Psoas muscle (tissue), 8 donors: Measurements from ENCODE around the gene LHFPL4. TPM values are rescaled to one million over a fixed set of nuclear protein-coding genes. Genes with fewer than 3 reads are reported as not detected.
"Not testable (repeated sequence)": the region's sequence is repeated elsewhere in the genome, so short reads cannot be mapped to it uniquely, and the experiment has no call there.

Experiments
- ATAC-seq, 4 donors: fragments of 200-7000 bp; cut with Tn5 transposase; one replicate each; pipeline ENCODE4 v1.9.1; 2020; ENCODE audit warnings: moderate library complexity in 3 of 4, mild to moderate bottlenecking in 2 of 4
- DNase-seq, 2 donors: peaks; one replicate each; pipeline ENCODE4 v3.0.0-alpha.2; 2020
- H3K27ac ChIP-seq: fragments of 200-600 bp; one replicate; pipeline ENCODE4 v1.8.0; 2022
- H3K27me3 ChIP-seq, 3 donors: fragments of 200-600 bp in 1 of 3; one replicate each; pipeline versions ENCODE4 v1.6.1 to v1.8.0; 2013 to 2022; ENCODE audit warnings: low read length in 2 of 3, mild to moderate bottlenecking in 2 of 3, moderate library complexity in 1 of 3; ENCODE audit not compliant: insufficient read depth in 3 of 3
- H3K36me3 ChIP-seq, 2 donors: fragments of 200-600 bp in 1 of 2; one replicate each; pipeline versions ENCODE4 v1.6.1 to v1.8.0; 2013 to 2022; ENCODE audit warnings: low read depth in 1 of 2, mild to moderate bottlenecking in 1 of 2, moderate library complexity in 1 of 2; ENCODE audit not compliant: insufficient read depth in 1 of 2
- H3K4me1 ChIP-seq: fragments of 200-600 bp; one replicate; pipeline ENCODE4 v1.8.0; 2022
- H3K4me3 ChIP-seq: fragments of 200-600 bp; one replicate; pipeline ENCODE4 v1.8.0; 2022; ENCODE audit warnings: mild to moderate bottlenecking
- H3K9me3 ChIP-seq: fragments of 200-600 bp; one replicate; pipeline ENCODE4 v1.8.0; 2022
- CTCF ChIP-seq: fragments of 200-600 bp; IDR thresholded peaks from one replicate; pipeline ENCODE4 v1.8.0; 2022; ENCODE audit warnings: antibody characterized with exemption
- WGBS, 3 donors: extraction: QIAGEN DNeasy Blood & Tissue Kit; methylation state at CpG; one replicate each; pipeline versions ENCODE4 v1.1.6 to v1.1.7; 2013; 5-methylcytosine and 5-hydroxymethylcytosine counted together
- intact Hi-C, 2 donors: fragments of 100-400 bp; cut with DNase I; formaldehyde crosslinking; loops; one replicate each; pipeline versions ENCODE4 v1.11.0 to v1.14.2; 2022
- polyA plus RNA-seq, 3 donors: library from polyadenylated mRNA; stranded (reverse); fragments of 200-250 nt; gene quantifications; one replicate each; pipeline ENCODE4 v1.2.3, GENCODE V29; 2013
- total RNA-seq, 4 donors: library from RNA; stranded (reverse); fragmentation: NEBNext Ultra II Directional in 2 of 4; extraction: Animal tissue kit (Norgen Biotek cat#: 25700) in 2 of 4; gene quantifications; one replicate each; pipeline versions ENCODE4 v1.2.1 to v1.2.4, GENCODE V29; 2021 to 2023
- donor health status: healthy with polysubstance abuse.
- donor health status: DM: no; HTN: no; CAD: no; lungs with moderate emphysema.
- donor health status: Bipolar disorder and iron deficiency.
- donor health status: healthy.
- donor health status: DM: yes; HTN: yes; CAD: no.
- donor health status: DM: no; HTN: no; CAD: no.
- donor health status: DM: no; HTN: no; CAD: no.
- donor health status: DM: yes; HTN: yes; CAD: no.

LHFPL4 gene
- total and polyA plus RNA-seq, 7 donors: 0.01 TPM; not detected in 6

DNA sequence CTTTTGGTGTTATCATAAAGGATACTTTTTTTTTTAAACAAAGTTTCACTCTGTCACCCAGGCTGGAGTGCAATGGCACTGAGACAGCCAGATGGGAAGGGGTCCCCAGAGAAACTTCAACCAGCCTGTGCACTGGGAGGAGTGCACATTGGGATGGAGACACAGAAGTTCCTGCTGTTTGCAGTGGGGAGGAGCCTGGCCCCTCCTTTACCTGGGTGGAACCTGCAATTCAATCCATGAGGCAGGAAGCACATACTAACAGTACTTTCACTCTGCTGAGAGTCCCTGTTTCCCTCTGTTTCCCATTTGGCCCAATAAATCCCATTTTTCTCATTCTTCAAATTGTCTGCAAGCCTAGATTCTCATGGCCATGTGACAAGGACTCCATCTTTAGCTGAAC lies 42.3 kb upstream of the LHFPL4 start:
- no peak for ATAC-seq
- intact Hi-C loops: no loop called here
- Histone ChIP-seq H3K4me3 (no peak overlapping the region), H3K27ac (no peak overlapping the region), H3K36me3 (no peaks in the 10 kb centered on the region), H3K4me1 (no peaks in the 10 kb centered on the region), H3K9me3 (no peaks in the 10 kb centered on the region), H3K27me3 (peaks cover 0 to 9% (median 2%) of the 10 kb centered on the region in 3 donors)
- no peak for DNase-seq
- TF ChIP-seq CTCF: no peak

DNA sequence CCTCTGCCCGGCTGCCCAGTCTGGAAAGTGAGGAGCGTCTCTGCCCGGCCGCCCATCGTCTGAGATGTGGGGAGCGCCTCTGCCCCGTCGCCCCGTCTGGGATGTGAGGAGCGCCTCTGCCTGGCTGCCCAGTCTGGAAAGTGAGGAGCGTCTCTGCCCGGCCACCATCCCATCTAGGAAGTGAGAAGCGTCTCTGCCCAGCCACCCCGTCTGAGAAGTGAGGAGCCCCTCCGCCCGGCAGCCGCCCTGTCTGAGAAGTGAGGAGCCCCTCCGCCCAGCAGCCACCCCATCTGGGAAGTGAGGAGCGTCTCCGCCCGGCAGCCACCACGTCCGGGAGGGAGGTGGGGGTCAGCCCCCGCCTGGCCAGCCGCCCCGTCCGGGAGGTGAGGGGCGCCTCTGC lies 38.2 kb upstream of the LHFPL4 start:
- 91 to 93% (median 91%) methylated on average over 20 to 28 of the region's 28 CpGs for WGBS, 3 donors
- H3K36me3 ChIP-seq, H3K27ac ChIP-seq, intact Hi-C loops, H3K4me1 ChIP-seq, H3K4me3 ChIP-seq, DNase-seq, H3K9me3 ChIP-seq, H3K27me3 ChIP-seq, ATAC-seq: not testable (repeated sequence)

DNA sequence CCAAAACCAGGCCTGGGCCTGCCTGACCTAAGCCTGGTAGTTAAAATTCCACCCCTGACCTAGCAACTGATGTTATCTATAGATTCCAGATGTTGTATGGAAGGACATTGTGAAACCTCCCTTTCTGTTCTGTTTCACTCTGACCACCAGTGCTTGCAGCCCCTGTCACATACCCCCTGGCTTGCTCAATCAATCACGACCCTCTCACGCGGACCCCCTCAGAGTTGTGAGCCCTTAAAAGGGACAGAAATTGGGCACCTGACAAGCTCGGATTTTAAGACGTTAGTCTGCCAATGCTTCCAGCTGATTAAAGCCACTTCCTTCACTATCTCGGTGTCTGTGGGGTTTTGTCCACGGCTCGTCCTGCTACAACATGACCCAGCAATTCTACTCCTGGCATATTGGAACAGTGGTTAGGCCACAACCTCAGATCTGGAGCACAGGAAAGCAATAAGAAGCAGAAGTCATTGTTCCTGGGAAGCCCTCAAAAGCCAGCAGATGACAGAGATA lies 36.7 kb upstream of the LHFPL4 start:
- WGBS, 3 donors: 63 to 66% (median 65%) methylated on average over 8 of the region's 8 CpGs
- H3K27ac ChIP-seq: no peak overlapping the region
- H3K27me3 ChIP-seq: no peaks in the 10 kb centered on the region
- ATAC-seq: no peak
- no peaks in the 10 kb centered on the region for H3K9me3 ChIP-seq
- no peak for TF ChIP-seq CTCF
- H3K4me1 ChIP-seq: no peaks in the 10 kb centered on the region
- intact Hi-C loops: no loop called here
- no peak for DNase-seq
- H3K36me3 ChIP-seq: no peaks in the 10 kb centered on the region
- no peak overlapping the region for H3K4me3 ChIP-seq

- 67 to 94% (median 91%) methylated on average over 1 of the region's 1 CpG for WGBS, 3 donors
- ATAC-seq: no peak
- peaks cover 6% of the 10 kb centered on the region for H3K9me3 ChIP-seq
- intact Hi-C loops: no loop called here
- H3K4me3 ChIP-seq: no peak overlapping the region
- DNase-seq: no peak
- TF ChIP-seq CTCF: no peak
- no peaks in the 10 kb centered on the region for H3K36me3 ChIP-seq
- no peak overlapping the region for H3K27ac ChIP-seq
- H3K27me3 ChIP-seq: no peaks in the 10 kb centered on the region
- H3K4me1 ChIP-seq: no peaks in the 10 kb centered on the region
Observed at GRCh38 chr3:9583792-9584191, 30.2 kb upstream of the LHFPL4 start.

- intact Hi-C loops: no loop called here
- Histone ChIP-seq H3K4me1 (no peaks in the 10 kb centered on the region), H3K36me3 (no peaks in the 10 kb centered on the region), H3K27me3 (no peaks in the 10 kb centered on the region), H3K4me3 (no peak overlapping the region), H3K27ac (no peak overlapping the region), H3K9me3 (peaks cover 6% of the 10 kb centered on the region)
- WGBS, 3 donors: 73 to 79% (median 75%) methylated on average over 3 of the region's 3 CpGs
- no peak for ATAC-seq
- TF ChIP-seq CTCF: no peak
- no peak for DNase-seq
Observed at GRCh38 chr3:9583371-9583770, 29.7 kb upstream of the LHFPL4 start.
